HG03280 (cell line): ENCODE data around the gene DNAJC27.
"Not testable (repeated sequence)": the region's sequence is repeated elsewhere in the genome, so short reads cannot be mapped to it uniquely, and the experiment has no call there.

Experiments
- ATAC-seq: cut with Tn5 transposase; IDR thresholded peaks from one replicate; pipeline ENCODE4 v1.9.1; 2021; ENCODE audit warnings: mild to moderate bottlenecking, moderate library complexity; ENCODE audit not compliant: unreplicated experiment

DNAJC27 gene

GRCh38 chr2:24971536-24972314 is at the start of gene DNAJC27:
Gene DNAJC27 (minus strand): TSS chr2:24971955. CDS start chr2:24971904, 51 bp downstream.
- peak; percentile 94 for ATAC-seq

- no peak for ATAC-seq
These were observed 46.9 kb upstream of the DNAJC27 start for GRCh38 chr2:25018681-25019080.

GRCh38 chr2:25014631-25015030 is 42.9 kb upstream of the DNAJC27 start:
- no peak for ATAC-seq

- ATAC-seq = not testable (repeated sequence)
These were observed 39.6 kb upstream of the DNAJC27 start for GRCh38 chr2:25011342-25011741.

GRCh38 chr2:25009954-25010353 is 38.2 kb upstream of the DNAJC27 start:
- ATAC-seq = no peak

GRCh38 chr2:25002066-25002465 is 30.3 kb upstream of the DNAJC27 start:
- no peak for ATAC-seq

GRCh38 chr2:25001325-25001637 is 29.5 kb upstream of the DNAJC27 start:
- no peak for ATAC-seq

GRCh38 chr2:25000503-25001324 is 29.0 kb upstream of the DNAJC27 start:
- no peak for ATAC-seq

GRCh38 chr2:25000036-25000435 is 28.3 kb upstream of the DNAJC27 start:
- no peak for ATAC-seq

GRCh38 chr2:24999097-24999496 is 27.3 kb upstream of the DNAJC27 start:
- ATAC-seq = not testable (repeated sequence)

- ATAC-seq = no peak
These were observed 22.5 kb upstream of the DNAJC27 start for GRCh38 chr2:24994146-24994724.

- no peak for ATAC-seq
These were observed 21.8 kb upstream of the DNAJC27 start for GRCh38 chr2:24993406-24994145.

- no peak for ATAC-seq
These were observed 14.6 kb upstream of the DNAJC27 start for GRCh38 chr2:24986372-24986771.

GRCh38 chr2:24985511-24985910 is 13.8 kb upstream of the DNAJC27 start:
- no peak for ATAC-seq

GRCh38 chr2:24984912-24985311 is 13.2 kb upstream of the DNAJC27 start:
- ATAC-seq = no peak

- ATAC-seq = no peak
These were observed 9.8 kb upstream of the DNAJC27 start for GRCh38 chr2:24981411-24982136.

GRCh38 chr2:24978661-24979060 is 6.9 kb upstream of the DNAJC27 start:
- ATAC-seq = no peak

GRCh38 chr2:24977631-24978030 is 5.9 kb upstream of the DNAJC27 start:
- ATAC-seq = no peak

GRCh38 chr2:24973812-24974211 is 2.1 kb upstream of the DNAJC27 start:
- no peak for ATAC-seq

GRCh38 chr2:24972315-24972961 is 683 bp upstream of the DNAJC27 start:
- no peak for ATAC-seq
